HG02943 (cell line): ENCODE data around the gene RAD9B.
"Not testable (repeated sequence)": the region's sequence is repeated elsewhere in the genome, so short reads cannot be mapped to it uniquely, and the experiment has no call there.

Source experiments
- ATAC-seq: cut with Tn5 transposase; IDR thresholded peaks from one replicate; pipeline ENCODE4 v1.9.1; 2021; ENCODE audit warnings: mild to moderate bottlenecking, low read depth, moderate library complexity; ENCODE audit not compliant: unreplicated experiment

The RAD9B gene

DNA sequence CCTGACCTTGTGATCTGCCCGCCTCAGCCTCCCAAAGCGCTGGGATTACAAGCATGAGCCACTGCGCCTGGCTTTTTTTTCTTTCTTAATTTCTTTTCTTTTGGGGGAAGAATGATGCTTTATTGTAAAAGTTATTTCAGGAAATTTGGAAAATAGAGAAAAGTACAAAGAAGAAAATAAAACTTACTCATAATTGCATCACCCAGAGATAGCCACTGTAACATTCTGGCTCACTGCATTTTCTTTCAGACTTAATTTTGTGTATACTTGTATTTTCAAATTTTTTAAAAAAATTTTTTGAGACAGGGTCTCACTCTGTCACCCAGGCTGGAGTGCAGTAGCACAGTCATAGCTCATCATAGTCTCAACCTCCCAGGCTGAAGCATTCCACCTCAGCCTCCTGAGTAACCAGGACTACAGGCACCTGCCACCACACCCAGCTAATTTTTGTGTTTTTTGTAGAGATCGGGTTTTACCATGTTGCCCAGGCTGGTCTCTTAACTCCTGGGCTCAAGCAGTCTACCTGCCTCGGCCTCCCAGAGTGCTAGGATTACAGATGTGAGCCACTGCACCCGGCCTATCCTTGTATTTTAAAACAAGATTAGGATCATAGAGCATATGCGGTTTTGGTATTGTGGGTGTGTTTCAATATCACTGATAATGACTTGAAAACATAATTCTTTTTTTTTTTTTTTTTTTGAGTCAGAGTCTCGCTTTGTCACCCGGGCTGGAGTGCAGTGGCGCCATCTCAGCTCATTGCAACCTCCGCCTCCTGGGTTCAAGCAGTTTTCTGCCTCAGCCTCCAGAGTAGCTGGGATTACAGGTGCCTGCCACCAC lies 19.0 kb downstream of the RAD9B start:
- not testable (repeated sequence) for ATAC-seq

DNA sequence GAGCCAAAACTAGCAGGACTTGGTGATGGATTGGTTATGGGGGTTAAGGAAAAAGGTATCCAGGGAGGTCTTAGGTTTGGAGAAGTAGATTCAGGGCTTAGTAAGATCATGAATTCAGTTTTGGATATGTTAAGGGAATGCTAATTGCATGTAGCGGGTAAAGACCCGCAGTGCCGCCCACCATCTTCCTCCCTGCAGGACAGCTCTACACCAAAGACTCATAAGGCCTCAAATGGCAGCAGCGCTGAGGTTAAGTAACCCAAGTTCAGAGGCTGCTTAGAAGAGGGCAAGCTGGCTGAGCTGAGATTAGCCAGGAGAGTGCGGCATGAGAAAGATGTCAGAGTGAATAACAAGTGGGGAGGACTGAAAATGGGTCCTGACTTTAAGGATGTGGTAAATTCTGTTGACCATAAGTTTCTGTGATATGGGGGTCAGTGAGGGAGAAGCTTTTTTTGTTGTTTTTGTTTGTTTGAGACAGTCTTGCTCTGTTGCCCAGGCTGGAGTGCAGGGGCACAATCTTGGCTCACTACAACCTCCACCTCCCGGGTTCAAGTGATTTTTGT lies 26.2 kb downstream of the RAD9B start:
- ATAC-seq: no peak

DNA sequence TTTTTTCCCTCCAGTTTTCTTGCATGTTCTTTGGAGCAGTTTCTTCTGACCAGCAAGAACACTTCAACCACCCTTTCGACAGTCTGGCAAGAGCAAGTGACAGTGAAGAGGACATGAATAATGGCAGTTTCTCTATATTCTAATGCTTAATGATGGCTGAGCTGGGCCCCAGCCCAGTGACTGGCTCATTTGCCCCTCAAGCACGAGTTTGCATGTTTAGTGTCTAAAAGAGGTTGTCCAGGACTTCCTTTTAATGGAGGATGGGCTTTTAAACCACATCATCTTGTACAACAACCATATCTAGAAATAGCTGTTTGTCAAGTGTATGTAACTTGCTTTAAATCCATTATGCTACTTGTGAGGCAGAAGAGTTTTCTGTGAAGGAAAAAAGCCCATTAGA lies 28.4 kb downstream of the RAD9B start:
- no peak for ATAC-seq

DNA sequence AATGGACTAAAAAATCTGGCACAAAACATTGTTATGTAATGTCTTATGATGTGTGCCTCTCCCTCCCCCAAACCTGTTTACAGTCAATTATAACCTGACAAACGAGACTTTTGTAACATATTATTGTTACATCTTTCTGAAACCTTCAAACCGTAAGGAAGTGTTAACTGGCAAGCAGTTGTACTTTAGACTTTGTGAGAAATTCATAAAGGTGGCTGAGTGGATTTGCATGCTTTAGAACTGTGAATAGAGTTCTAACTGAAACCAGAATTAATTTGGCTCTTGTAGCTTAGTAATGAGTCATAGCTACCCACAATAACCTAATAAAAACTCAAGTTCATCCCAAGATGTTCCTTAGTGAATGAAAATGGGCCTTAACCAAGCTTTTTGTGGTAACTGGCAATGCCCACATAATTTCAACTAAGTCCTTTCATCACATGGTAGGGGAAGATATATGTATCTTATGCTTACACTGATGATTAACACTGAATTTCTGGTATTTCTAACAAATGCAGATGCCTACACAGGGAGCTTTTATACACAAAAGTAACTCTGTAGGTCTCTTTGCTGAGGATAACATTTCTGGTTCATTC lies 29.7 kb downstream of the RAD9B start:
- ATAC-seq: peak; percentile 80

DNA sequence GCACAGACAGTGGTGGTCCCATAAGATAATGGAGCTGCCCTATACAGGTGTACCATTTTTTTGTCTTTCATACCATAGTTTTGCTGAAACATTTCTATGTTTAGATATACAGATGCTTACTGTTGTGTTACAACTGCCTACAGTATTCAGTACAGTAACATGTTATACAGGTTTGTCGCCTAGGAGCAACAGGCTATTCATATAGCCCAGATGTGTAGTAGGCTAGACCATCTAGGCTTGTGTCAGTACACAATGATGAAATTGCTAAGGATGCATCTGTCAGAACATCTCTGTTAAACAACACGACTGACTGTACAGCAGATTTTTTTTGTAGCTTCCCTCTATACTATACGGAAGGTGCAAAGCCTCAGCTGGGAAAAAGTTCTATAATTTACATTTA lies 30.5 kb downstream of the RAD9B start:
- ATAC-seq: no peak

DNA sequence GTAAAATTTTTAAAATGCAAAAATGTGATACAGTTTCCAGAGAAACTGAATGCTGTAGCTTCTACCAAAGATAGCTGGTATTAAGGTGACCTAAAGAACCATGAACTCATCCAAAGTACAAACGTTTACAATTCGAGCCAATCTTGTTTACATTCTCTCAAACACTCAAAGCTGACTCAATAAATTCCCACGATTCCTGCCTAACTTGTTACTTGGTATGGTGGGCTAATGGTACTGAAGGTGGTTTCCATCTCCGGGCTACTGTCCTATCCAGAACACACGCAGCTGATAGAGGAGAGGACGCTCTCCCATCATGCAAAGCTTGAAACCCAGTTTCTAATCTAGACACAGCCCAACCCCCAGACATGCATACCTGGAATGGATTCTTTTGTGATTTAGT lies 31.5 kb downstream of the RAD9B start:
- no peak for ATAC-seq

DNA sequence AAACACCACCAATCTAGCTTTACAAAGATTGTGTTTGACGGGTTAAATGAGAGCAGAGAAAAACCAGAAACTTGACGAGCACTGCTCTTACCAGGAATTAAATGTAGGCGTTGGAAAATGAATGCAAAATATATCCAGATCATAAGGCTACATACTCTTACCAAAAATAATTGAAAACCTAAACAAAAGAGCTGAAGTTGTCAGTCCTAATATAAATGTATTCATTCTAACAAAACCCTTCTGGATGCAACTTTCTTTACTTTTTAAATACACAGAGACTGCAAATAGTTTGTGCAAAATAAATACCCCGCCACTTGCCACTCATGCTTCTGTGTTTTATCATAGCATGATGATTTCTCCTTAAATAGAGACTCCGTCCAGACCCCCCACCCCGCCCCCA lies 32.7 kb downstream of the RAD9B start:
- no peak for ATAC-seq

DNA sequence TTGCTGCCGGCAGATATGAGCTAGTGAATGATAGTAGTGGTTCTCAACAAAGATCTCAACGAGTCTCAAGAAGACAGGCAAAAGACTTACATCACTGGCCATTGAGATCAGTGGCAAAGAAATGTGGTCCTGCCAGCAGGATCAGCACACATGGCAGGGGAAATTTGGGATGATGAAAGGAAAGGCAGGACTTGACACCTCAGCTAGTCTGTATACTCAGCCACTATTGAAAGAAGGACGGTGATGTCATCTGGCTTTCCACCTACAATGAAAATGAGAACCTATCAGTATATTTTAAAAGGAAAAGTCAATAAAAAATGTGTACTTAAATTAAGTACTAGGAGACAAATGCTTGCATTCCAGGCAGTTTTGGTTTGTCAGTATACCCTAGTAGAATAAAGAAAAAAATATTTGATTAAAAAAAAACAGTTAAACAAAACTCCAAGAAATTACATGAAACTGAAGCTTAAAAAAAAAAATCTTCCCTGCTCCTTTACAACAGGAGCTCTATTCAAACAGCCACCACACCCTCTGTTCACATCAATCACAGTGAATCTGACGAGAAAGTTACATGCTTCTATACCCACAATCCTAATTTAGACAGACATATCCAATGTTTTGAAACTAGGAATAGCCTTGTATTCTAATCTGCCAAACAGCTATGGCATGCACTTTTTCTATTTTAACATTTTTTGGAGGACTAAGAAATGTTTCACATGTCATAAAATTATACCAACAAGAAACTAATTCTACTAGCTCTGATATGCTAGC lies 34.9 kb downstream of the RAD9B start:
- ATAC-seq: no peak

DNA sequence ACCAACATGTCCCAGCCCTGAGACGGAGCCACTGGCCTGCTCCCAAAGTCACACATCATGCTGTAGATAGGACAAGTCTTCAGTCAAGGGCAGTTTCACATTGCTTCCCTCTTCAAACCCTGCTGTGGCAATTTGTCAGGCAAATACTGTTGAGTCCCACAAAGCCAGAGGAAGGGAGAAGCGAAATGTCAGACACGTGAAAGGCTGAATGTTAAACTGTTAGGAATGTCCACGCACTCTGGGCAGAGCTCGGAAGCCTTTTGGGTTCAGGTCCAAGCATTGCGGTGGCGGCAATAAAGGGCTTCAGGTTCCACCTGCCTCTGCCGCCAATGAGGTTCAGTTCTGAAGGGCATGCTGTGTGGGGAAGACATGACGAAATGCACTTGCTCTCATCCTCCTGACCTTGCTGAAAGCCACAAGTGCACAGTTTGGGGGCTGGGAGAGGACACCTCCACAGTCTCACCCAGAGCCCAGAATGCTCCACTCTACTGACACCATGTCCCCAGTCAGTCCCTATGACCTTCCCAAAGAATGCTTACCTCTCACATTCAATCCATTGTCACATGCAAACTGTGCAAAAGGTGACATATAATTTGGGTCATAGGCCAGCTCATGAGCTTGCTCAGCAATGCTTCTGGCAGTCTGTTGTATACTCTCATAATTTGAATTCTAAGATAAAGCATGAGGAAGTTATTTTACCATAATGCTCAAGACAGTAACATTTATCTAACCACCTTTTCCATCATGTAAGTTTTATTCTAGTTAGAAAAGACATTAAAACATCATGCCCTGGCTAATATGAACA lies 35.7 kb downstream of the RAD9B start:
- no peak for ATAC-seq

DNA sequence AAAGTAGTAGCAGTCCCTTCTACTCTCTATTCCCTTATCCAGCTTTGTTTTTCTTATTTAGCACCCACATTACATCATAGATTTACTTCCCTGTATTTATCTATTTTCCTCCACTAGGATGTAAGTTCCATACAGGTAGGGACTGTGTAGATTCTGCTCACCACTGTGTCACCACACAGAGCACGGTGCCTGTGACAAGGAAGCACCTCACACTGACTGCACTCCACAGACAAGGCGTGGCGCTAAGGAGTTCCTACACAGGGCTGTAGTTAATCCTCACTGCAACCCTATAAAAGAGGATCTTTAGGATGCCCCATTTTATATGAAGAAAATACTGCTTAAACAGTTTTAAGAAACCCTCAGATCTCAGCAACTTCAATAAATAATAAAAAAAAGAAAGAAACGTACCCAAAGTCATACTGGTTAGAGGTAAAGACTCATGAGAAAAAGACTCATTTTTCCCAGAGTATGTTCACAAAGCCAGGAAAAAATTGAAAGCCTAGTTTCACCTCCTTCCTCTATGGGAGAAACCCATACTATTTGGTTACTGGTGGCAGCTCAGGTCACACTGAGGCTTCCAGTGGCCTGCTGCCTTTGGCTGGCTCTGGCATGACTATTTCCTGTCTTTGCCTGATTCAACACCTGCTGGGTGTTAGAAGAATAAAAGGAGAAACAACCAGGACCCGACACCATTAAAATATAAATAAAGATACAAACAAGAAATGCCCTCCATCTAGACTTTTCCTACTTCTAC lies 36.9 kb downstream of the RAD9B start:
- no peak for ATAC-seq

DNA sequence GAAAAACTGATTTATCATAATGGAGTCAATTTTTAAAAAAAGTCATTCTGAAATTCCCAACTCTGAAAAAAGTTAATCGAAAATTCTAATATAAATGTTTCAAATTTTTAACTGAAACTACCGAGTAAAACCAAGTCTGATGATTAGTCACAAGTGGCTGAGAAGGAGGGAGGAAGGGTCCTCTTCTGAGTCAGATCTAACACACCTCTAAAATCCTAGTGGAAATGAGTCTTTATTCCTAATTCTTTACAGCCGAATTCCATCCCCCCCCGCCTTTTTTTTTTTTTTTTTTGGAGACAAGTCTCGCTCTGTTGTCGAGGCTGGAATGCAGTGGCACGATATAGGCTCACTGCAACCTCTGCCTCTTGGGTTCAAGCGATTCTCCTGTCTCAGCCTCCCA lies 37.9 kb downstream of the RAD9B start:
- ATAC-seq: no peak

DNA sequence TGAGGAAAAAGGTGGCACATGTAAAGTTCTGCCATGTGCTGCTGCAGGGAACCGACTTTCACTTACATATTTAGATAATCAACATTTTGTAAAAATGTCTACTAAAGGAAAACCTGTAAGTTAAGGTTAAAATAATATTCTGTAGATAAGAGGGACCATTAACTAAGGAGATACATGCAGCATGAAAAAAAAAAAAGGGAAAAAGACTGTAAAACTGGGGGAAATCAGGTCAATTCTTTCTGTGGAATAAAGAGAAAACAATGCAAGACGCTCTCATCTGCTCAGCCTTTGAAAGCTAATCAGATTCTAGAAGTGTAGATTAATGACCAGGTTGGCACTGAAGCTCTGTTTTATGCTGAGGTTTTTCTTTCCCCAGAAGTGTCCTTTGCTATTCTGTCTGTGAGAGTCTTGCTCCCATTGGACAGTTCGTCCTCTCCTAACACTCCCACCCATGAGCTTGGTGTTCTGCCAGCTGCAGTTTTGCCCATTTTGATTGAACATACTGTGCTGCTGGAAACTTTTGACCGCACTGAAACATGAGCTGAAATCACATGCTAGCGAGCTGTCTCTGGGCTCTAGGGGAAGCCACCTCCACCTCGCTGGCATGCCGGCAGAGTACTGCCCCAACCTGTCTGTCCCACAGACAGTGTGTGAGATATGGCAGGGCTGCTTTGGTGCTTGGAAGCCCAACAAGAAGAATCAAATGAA lies 41.3 kb downstream of the RAD9B start:
- no peak for ATAC-seq

DNA sequence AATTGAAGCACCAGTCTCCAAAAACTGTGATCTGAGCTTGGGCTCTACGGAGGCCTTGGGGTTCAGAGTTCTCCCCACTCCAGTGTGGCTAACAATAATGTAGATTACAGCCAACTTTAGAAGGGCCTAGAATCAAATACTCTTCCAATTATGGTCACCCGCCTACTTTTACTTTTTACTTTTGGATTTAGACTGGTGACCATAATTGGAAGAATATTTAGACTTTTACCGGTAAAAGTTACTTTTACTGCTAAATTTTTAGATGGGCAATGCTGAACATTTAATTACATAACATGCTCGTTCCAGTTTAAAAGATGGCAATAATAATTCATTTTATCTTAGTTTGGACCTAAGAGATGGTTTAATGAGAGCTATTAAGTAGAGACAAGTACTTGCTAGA lies 41.8 kb downstream of the RAD9B start:
- ATAC-seq: no peak

DNA sequence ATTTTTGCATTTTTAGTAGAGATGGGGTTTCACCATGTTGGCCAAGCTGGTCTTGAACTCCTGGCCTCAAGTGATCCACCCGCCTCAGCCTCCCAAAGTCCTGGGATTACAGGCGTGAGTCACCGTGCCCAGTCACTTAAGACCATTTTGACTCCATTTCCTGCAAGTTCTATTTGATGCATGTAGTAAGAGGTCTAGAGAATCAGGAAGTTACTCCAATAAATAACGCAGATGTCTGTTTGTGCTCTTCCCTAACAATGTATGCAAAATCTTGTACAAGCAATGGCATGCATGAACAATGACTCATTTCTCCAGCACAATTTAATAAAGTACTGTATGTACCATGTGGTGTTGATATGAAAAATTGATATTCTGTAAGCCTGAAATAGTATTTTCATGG lies 43.1 kb downstream of the RAD9B start:
- not testable (repeated sequence) for ATAC-seq

DNA sequence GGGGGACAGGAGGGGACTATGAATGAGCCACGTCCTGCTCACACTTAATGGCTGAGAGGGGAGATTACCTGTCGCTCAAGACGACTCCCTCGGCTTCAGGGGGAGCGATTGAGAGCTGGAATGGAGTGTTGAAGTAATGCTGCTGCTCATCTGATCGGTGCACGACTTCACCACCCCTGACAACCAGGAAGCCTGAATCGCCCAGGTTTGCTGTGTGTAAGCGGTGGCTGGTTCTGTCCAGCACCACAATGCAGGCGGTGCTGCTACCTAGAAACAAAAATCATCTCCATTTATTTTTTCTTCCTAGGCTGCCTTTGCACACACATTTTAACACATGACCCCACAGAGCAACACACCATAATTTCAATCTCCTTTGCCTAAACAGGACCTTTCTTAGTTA lies 43.7 kb downstream of the RAD9B start:
- ATAC-seq: no peak

DNA sequence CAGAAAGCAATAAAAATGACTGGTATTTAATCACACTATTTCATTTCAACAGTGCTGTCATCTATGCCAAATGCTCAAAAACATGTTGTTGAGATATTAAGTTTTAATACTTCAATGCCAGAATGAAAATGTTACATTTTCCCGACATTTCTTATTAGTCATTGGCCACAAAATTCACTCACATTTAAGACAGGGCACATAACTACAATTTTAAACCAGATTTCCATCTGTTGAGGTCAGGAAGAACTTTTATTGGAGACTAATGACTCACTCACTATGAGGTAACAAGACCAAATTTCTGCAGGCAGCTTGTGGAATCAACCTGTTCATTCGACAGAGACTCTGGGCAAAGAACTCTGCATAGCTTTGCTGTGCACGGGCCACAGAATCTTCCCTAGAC lies 44.2 kb downstream of the RAD9B start:
- no peak for ATAC-seq

DNA sequence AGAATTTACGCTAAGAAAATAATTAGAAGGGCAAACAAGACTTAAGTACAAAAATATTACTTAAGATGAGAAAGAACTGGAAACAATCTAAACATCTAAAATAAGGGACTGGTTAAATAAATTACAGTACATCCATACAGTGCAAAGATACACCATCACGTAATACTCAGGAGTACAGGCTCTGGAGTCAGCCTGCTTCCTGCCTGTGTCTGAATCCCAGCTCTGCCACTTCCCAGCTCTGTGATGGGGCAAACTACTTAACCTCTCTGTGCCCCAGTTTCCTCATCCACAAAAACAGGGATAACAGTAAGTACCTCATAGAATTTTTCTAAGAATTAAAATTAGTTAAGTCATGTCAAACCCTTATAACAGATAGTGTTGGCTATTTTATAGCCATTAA lies 45.0 kb downstream of the RAD9B start:
- no peak for ATAC-seq

DNA sequence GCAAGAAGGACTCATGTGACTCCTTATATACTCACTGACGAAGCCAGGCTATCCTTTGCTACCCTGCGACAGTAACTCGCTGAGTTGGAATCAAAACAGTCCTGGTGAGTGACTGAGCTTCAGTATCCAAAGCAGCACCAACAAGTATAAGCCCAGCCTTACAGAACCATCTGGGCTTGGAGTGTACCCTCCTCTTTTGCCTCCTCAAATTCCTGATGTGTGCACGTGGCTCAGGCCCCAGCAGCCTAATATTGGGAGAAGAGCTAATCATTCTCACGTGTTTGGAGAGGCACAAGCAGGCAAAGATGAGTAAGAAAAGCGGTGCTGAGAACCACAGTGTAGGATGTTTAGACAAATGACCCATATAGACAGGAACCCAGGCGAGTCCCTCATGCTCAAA lies 46.5 kb downstream of the RAD9B start:
- no peak for ATAC-seq

DNA sequence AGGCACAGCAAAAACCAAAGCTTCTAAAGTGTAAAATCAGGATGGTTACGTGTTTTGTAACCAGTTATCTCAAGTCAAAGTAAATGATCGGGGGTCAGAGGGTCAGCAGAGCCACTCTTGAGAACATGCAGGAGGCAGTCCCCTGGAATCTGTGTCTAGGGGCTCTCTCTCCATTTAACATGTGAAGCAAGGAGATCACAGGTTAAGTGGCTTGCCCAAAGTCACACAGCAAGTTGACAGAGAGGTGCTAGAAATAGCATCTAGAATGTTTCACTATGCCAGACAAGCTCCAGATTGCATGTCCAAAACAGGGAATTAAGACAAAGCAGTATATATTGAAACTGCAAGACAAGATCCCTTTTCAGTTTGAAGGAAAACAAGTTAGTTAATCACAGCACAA lies 47.6 kb downstream of the RAD9B start:
- ATAC-seq: no peak
